NT2/D1 (cell line): ENCODE data around the gene CDKN2B-AS1.

Experiments used
- DNase-seq: peaks from one replicate; pipeline ENCODE4 v3.0.0-alpha.2; 2011; ENCODE audit warnings: low read depth, low spot score
- H3K27me3 ChIP-seq: 2 replicates; pipeline ENCODE4 v1.6.0; 2011; ENCODE audit warnings: mild to moderate bottlenecking; ENCODE audit not compliant: insufficient read length, insufficient read depth
- H3K36me3 ChIP-seq: 2 replicates; pipeline ENCODE4 v1.6.1; 2011; ENCODE audit warnings: mild to moderate bottlenecking, low read length, mixed read lengths; ENCODE audit not compliant: insufficient read depth, insufficient read length
- H3K4me1 ChIP-seq: 2 replicates; pipeline ENCODE4 v1.5.1; 2011; ENCODE audit not compliant: insufficient read depth, insufficient read length
- H3K4me3 ChIP-seq: 2 replicates; pipeline ENCODE4 v1.5.1; 2011; ENCODE audit warnings: low read depth; ENCODE audit not compliant: insufficient read length
- H3K9ac ChIP-seq: 2 replicates; pipeline ENCODE4 v1.6.0; 2011; ENCODE audit warnings: low read depth; ENCODE audit not compliant: insufficient read length
- H3K9me3 ChIP-seq: 2 replicates; pipeline ENCODE4 v1.5.1; 2011; ENCODE audit warnings: mild to moderate bottlenecking, low read length; ENCODE audit not compliant: insufficient read depth
- SUZ12 ChIP-seq: IDR thresholded peaks from 2 replicates; pipeline ENCODE4 v1.6.1; 2011; ENCODE audit not compliant: insufficient read length, insufficient read depth; ENCODE audit errors: extremely low read depth
- YY1 ChIP-seq: IDR thresholded peaks from 2 replicates; pipeline ENCODE4 v1.6.1; 2011; ENCODE audit not compliant: insufficient read length, insufficient read depth
- ZNF274 ChIP-seq: IDR thresholded peaks from 2 replicates; pipeline ENCODE4 v1.6.1; 2011; ENCODE audit warnings: mild to moderate bottlenecking, low read depth, low read length

The CDKN2B-AS1 gene

DNA sequence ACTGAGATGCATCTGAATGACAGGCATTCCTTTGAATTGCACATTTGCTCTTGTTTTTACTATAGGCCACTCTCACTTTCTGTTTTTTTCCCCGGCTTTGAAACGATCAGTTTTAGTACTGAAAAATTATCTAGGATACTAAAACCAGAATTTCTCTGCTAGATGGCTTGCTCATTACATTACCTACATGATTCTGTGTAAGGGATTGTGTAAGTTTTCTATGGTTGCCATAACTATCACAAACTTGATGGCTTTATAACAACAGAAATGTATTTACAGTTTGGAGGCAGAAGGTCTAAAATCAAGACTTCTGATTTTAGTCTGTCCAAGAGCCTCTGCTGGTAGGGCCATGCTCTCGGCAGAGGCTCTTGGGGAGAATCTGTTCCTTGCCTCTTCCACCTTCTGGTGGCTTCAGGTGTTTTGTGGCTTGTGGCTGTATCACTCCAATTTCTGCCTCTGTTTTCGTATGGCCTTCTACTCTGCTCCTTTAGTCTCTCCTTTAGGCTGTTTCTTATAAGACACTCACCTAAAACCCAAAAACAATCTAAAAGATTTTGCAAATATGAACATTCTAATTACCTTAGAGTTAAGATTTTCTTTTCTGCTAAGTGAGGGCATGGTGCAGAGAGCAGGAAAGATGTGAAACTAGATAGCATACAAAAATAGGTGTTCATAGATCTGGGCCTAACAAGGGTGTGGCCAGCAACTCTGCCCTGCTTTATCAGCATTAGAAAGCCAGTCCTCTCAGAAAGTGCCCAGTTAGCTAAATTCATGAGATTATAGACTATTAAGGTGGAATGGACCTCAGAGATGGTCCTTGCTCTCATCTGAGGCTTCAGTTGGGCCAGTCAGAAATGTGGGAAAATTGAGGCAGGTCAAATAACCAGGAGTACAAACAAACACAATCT, 107.8 kb downstream of the CDKN2B-AS1 start:
- Histone ChIP-seq H3K4me3 (no peak overlapping the region), H3K9me3 (peaks cover 10% of the 10 kb centered on the region), H3K9ac (no peak overlapping the region), H3K27me3 (no peaks in the 10 kb centered on the region), H3K36me3 (no peaks in the 10 kb centered on the region), H3K4me1 (no peaks in the 10 kb centered on the region)
- TF ChIP-seq SUZ12: no peak
- TF ChIP-seq YY1: no peak
- no peak for TF ChIP-seq ZNF274
- no peak for DNase-seq

GRCh38 chr9:22103685-22104575, 109.3 kb downstream of the CDKN2B-AS1 start:
- H3K9ac ChIP-seq: no peak overlapping the region
- no peak for DNase-seq
- H3K36me3 ChIP-seq: no peaks in the 10 kb centered on the region

DNA sequence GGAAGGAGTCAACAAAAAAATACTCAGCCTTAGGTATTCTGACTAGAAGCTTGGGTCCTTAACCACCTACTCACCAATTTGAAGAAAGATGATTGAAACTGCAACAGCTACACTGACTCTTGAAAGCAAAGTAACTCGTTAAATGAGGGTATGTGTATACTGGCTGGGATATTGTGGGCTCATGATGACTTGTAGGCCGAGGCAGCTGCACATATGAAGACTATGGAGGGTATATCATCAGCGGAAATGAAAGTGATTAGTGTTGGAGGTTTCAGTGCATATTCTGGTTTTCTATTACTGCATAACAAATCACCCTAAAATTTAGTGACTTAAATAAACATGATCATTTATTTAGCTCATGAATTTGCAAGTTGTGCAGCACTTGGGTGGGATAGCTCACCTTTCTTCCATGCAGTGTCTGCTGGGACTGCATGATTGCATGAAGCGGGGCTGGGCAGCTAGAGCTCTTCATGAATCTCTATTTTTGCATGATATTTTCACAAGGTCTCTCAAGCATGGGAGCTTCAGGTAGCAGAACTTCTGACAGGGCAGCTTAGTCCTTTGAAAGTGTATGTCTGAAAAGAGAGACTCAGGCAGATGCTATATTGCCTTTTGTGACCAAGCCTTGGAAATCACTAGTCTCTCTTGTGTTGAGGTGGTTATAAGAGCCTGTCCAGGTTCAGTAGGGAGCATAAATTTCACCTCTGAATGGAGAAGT, 110.6 kb downstream of the CDKN2B-AS1 start:
- peaks cover 10% of the 10 kb centered on the region for H3K9me3 ChIP-seq
- no peak for DNase-seq

More at GRCh38 chr9:22103685-22104575, 109.3 kb downstream of the CDKN2B-AS1 start:
- H3K9me3 ChIP-seq: peaks cover 10% of the 10 kb centered on the region
- no peaks in the 10 kb centered on the region for H3K27me3 ChIP-seq
- TF ChIP-seq ZNF274 (no peak), YY1 (no peak), SUZ12 (no peak)
- no peaks in the 10 kb centered on the region for H3K4me1 ChIP-seq
- H3K4me3 ChIP-seq: no peak overlapping the region

DNA sequence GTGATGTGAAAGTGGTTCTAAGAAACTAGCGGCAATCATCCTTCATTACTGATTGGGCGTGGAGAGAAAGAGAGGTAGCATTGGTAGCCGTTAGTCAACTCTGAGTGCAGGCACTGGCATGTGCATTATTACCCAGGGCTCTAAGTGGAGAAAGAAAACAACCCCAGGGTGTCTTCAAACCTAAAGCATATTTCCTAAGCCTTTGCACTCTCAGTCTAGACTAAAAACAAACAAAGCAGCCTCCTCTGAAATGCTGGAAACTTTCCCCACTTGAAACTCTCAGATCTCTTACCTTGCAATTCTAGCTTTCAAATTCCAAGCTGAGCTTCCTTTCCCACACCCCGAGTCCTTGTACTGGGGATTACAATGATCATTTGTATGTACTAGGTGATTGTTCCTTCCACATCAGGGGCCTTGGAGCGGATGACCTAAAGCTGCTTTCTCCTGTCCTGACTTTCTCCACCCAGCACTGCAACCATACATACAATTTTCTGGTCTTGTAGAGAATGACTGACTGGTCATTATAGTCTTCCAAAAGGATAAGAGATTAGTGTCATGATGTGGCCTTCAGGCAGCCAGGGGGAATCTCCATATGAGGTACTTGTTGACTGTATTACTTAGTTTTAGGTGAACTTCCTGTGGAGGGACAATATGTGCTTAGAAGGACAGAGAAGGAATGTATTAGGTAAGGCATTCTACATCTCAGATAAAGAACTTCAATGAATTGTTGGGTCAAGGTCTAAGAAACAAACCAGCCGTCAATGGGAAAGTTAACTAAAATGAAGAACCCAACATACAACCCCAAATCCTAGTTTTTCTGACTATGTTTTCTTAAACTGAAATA, 112.8 kb downstream of the CDKN2B-AS1 start:
- DNase-seq: no peak
- H3K36me3 ChIP-seq: no peaks in the 10 kb centered on the region
- no peaks in the 10 kb centered on the region for H3K27me3 ChIP-seq
- H3K4me1 ChIP-seq: no peaks in the 10 kb centered on the region
- TF ChIP-seq ZNF274 (no peak), YY1 (no peak), SUZ12 (no peak)
- H3K4me3 ChIP-seq: no peak overlapping the region
- H3K9ac ChIP-seq: no peak overlapping the region
- H3K9me3 ChIP-seq: peaks cover 10% of the 10 kb centered on the region

More for the DNA sequence above, 110.6 kb downstream of the CDKN2B-AS1 start:
- Histone ChIP-seq H3K4me1 (no peaks in the 10 kb centered on the region), H3K27me3 (no peaks in the 10 kb centered on the region), H3K36me3 (no peaks in the 10 kb centered on the region), H3K9ac (no peak overlapping the region), H3K4me3 (no peak overlapping the region)
- no peak for TF ChIP-seq ZNF274
- no peak for TF ChIP-seq YY1
- no peak for TF ChIP-seq SUZ12

- DNase-seq: no peak
- H3K4me1 ChIP-seq: no peaks in the 10 kb centered on the region
- H3K27me3 ChIP-seq: no peaks in the 10 kb centered on the region
Measured at GRCh38 chr9:22108581-22109370, 114.2 kb downstream of the CDKN2B-AS1 start.

More at GRCh38 chr9:22108581-22109370, 114.2 kb downstream of the CDKN2B-AS1 start:
- H3K4me3 ChIP-seq: no peak overlapping the region
- H3K9me3 ChIP-seq: peaks cover 10% of the 10 kb centered on the region
- H3K36me3 ChIP-seq: no peaks in the 10 kb centered on the region
- H3K9ac ChIP-seq: no peak overlapping the region
- no peak for TF ChIP-seq SUZ12
- no peak for TF ChIP-seq YY1
- no peak for TF ChIP-seq ZNF274
